C4-2B (cell line): ENCODE measurements around the gene ZNF804A.

Source experiments
- ZFX ChIP-seq: fragments of 450-650 bp; IDR thresholded peaks from 2 replicates; pipeline ENCODE4 v1.6.1; 2017
- TF ChIP-seq, protein P1 (sequence below): fragments of 450-650 bp; conservative IDR thresholded peaks from 2 replicates; pipeline ENCODE4 v1.5.1; 2017; ENCODE audit warnings: mild to moderate bottlenecking

DNA sequence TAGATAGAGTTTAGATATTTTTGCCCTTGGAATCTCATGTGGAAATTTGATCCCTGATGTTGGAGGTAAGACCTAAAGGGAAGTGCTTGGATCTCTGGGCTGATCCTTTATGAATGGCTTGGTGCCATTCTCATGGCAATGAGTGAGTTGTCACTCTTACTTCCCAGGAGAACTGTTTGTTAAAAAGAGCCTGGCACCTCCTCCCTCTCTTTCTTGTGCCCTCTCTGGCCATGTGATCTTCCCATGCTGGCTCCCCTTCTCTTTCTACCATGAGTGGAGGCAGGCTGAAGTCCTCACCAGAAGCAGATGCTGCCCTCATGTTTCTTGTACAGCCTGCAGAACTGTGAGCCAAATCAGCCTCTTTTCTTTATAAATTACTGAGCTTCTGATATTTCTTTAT is 276.9 kb downstream of the ZNF804A start:
- TF ChIP-seq, protein P1, sequence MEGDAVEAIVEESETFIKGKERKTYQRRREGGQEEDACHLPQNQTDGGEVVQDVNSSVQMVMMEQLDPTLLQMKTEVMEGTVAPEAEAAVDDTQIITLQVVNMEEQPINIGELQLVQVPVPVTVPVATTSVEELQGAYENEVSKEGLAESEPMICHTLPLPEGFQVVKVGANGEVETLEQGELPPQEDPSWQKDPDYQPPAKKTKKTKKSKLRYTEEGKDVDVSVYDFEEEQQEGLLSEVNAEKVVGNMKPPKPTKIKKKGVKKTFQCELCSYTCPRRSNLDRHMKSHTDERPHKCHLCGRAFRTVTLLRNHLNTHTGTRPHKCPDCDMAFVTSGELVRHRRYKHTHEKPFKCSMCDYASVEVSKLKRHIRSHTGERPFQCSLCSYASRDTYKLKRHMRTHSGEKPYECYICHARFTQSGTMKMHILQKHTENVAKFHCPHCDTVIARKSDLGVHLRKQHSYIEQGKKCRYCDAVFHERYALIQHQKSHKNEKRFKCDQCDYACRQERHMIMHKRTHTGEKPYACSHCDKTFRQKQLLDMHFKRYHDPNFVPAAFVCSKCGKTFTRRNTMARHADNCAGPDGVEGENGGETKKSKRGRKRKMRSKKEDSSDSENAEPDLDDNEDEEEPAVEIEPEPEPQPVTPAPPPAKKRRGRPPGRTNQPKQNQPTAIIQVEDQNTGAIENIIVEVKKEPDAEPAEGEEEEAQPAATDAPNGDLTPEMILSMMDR = no peak
- TF ChIP-seq ZFX = no peak
